GM23248 (cell line): ENCODE results near the gene GCNT1. TPM values are rescaled to one million over a fixed set of nuclear protein-coding genes. Genes with fewer than 3 reads are reported as not detected.

Experiments
- DNase-seq: peaks from one replicate; pipeline ENCODE4 v3.0.0-alpha.2; 2015
- H2AFZ ChIP-seq: fragments of 200-600 bp; sonication (generic); 2 replicates; pipeline ENCODE4 v1.6.1; 2016; ENCODE audit warnings: antibody characterized with exemption
- H3F3A ChIP-seq: fragments of 200-600 bp; sonication (generic); 2 replicates; pipeline ENCODE4 v1.6.1; 2016; ENCODE audit warnings: mild to moderate bottlenecking, antibody characterized with exemption, mixed run types; ENCODE audit not compliant: insufficient read depth
- H3K27ac ChIP-seq: fragments of 200-600 bp; sonication (generic); 2 replicates; pipeline ENCODE4 v1.5.1; 2016; ENCODE audit warnings: mild to moderate bottlenecking
- H3K27me3 ChIP-seq: fragments of 200-600 bp; sonication (generic); replicated peaks from 2 replicates; pipeline ENCODE4 v1.6.1; 2016; ENCODE audit warnings: mild to moderate bottlenecking; ENCODE audit not compliant: insufficient read depth
- H3K36me3 ChIP-seq: fragments of 200-600 bp; sonication (generic); 2 replicates; pipeline ENCODE4 v1.6.1; 2016; ENCODE audit warnings: low read depth, mild to moderate bottlenecking
- H3K4me1 ChIP-seq: fragments of 200-600 bp; sonication (generic); 2 replicates; pipeline ENCODE4 v1.6.1; 2016; ENCODE audit warnings: mild to moderate bottlenecking; ENCODE audit not compliant: insufficient read depth
- H3K4me2 ChIP-seq: fragments of 200-600 bp; sonication (generic); one replicate; pipeline ENCODE4 v1.6.1; 2016; ENCODE audit warnings: mild to moderate bottlenecking; ENCODE audit not compliant: unreplicated experiment
- H3K4me3 ChIP-seq: fragments of 200-600 bp; sonication (generic); 2 replicates; pipeline ENCODE4 v1.5.1; 2016; ENCODE audit warnings: mild to moderate bottlenecking
- H3K79me2 ChIP-seq: fragments of 200-600 bp; sonication (generic); 2 replicates; pipeline ENCODE4 v1.6.1; 2016; ENCODE audit warnings: mild to moderate bottlenecking; ENCODE audit not compliant: insufficient read depth
- H3K9ac ChIP-seq: fragments of 200-600 bp; sonication (generic); 2 replicates; pipeline ENCODE4 v1.6.1; 2016; ENCODE audit warnings: mild to moderate bottlenecking
- H3K9me2 ChIP-seq: fragments of 200-600 bp; sonication (generic); 2 replicates; pipeline ENCODE4 v1.6.1; 2016; ENCODE audit warnings: mixed run types, mild to moderate bottlenecking, moderate library complexity; ENCODE audit not compliant: insufficient read depth
- H3K9me3 ChIP-seq: fragments of 200-600 bp; sonication (generic); one replicate; pipeline ENCODE4 v1.6.1; 2017; ENCODE audit warnings: low read depth
- H4K20me1 ChIP-seq: fragments of 200-600 bp; sonication (generic); 2 replicates; pipeline ENCODE4 v1.6.0; 2016; ENCODE audit not compliant: insufficient read depth
- EZH2 ChIP-seq: fragments of 200-600 bp; sonication (generic); IDR thresholded peaks from 2 replicates; pipeline ENCODE4 v1.6.1; 2018; ENCODE audit warnings: antibody characterized with exemption, mild to moderate bottlenecking; ENCODE audit not compliant: insufficient read depth, poor library complexity, severe bottlenecking
- EZH2phosphoT487 ChIP-seq: fragments of 200-600 bp; sonication (generic); IDR thresholded peaks from 2 replicates; pipeline ENCODE4 v1.6.1; 2018; ENCODE audit warnings: antibody characterized with exemption, moderate library complexity, mild to moderate bottlenecking, low read depth; ENCODE audit not compliant: insufficient read depth
- WGBS, 2 experiments: methylation state at CpG; one replicate each; pipeline ENCODE4 v1.1.6; 2015 to 2017; ENCODE audit warnings: low lambda C conversion rate in 2 of 2, low coverage in 1 of 2; ENCODE audit errors: missing lambda C conversion rate in 2 of 2; 5-methylcytosine and 5-hydroxymethylcytosine counted together
- in situ Hi-C: fragments of 300-500 bp; cut with MboI; formaldehyde crosslinking; loops from 2 replicates; pipeline ENCODE4 v1.15.0; 2020
- polyA plus RNA-seq: library from polyadenylated mRNA; unstranded; fragments of >200 nt; fragmentation: Nextera tagmentation; extraction: Ambion mirVana; gene quantifications from 2 replicates; pipeline ENCODE4 v1.2.1, GENCODE V29; 2016
- total RNA-seq: library from RNA; depleted of rRNA; stranded (reverse); fragments of >200 nt; shearing (Covaris generic); gene quantifications from 2 replicates; pipeline ENCODE4 v1.2.3, GENCODE V29; 2014; rRNA removed

Gene GCNT1
- total RNA-seq (8.5 and 26.3 TPM in 2 replicates), polyA plus RNA-seq (15.2 and 16.6 TPM in 2 replicates)

- Histone ChIP-seq H3F3A (peaks cover 23% of the 10 kb centered on the region), H4K20me1 (no peaks in the 10 kb centered on the region), H3K9ac (peak within 1 kb of the TSS; percentile 85), H3K36me3 (peaks cover 7% of the 10 kb centered on the region; the same call in 1 of the 2 replicates), H3K4me2 (peak within 1 kb of the TSS; percentile 95), H2AFZ (peak within 1 kb of the TSS; percentile 85), H3K9me2 (no peaks in the 10 kb centered on the region), H3K27ac (peak within 1 kb of the TSS; percentile 32), H3K79me2 (peaks cover 37% of the 10 kb centered on the region), H3K4me3 (peak within 1 kb of the TSS; percentile 92), H3K9me3 (no peaks in the 10 kb centered on the region), H3K4me1 (peaks cover 23% of the 10 kb centered on the region; the same call in 1 of the 2 replicates), H3K27me3 (no peaks in the 10 kb centered on the region)
- in situ Hi-C loops, result no loop called here
- no peak for TF ChIP-seq EZH2phosphoT487
- TF ChIP-seq EZH2, result no peak
- peak; percentile 83 for DNase-seq
- WGBS, 2 experiments, result 2% methylated on average over 46 to 60 of the region's 65 CpGs
Observed at GRCh38 chr9:76458903-76459693, at the start of gene GCNT1. GCNT1 (plus strand) TSS chr9:76459182; CDS start chr9:76502382, 43,200 bp downstream.

- no peak for DNase-seq
- H4K20me1 ChIP-seq, result no peaks in the 10 kb centered on the region
- H3K27ac ChIP-seq, result no peak overlapping the region
- TF ChIP-seq EZH2phosphoT487 (no peak), EZH2 (no peak)
- no peak overlapping the region for H3K9ac ChIP-seq
- no peak overlapping the region for H3K4me3 ChIP-seq
- H3K9me2 ChIP-seq, result no peaks in the 10 kb centered on the region
- H3K27me3 ChIP-seq, result no peaks in the 10 kb centered on the region
- H3K36me3 ChIP-seq, result no peaks in the 10 kb centered on the region
- H3F3A ChIP-seq, result no peaks in the 10 kb centered on the region
- no peaks in the 10 kb centered on the region for H3K79me2 ChIP-seq
- no peaks in the 10 kb centered on the region for H3K4me1 ChIP-seq
- no peaks in the 10 kb centered on the region for H3K9me3 ChIP-seq
- H3K4me2 ChIP-seq, result no peak overlapping the region
- no peak overlapping the region for H2AFZ ChIP-seq
- WGBS, 2 experiments, result 50 to 53% methylated on average over 2 of the region's 2 CpGs
- in situ Hi-C loops, result no loop called here
Observed at GRCh38 chr9:76412638-76413037, 46.3 kb upstream of the GCNT1 start.

GRCh38 chr9:76413658-76414057 lies 45.3 kb upstream of the GCNT1 start:
- no peaks in the 10 kb centered on the region for H3K27me3 ChIP-seq
- H3K9me3 ChIP-seq, result no peaks in the 10 kb centered on the region
- H3K36me3 ChIP-seq, result no peaks in the 10 kb centered on the region
- no peaks in the 10 kb centered on the region for H3K9me2 ChIP-seq
- H4K20me1 ChIP-seq, result no peaks in the 10 kb centered on the region
- no peak for DNase-seq
- in situ Hi-C loops, result no loop called here
- no peak overlapping the region for H3K27ac ChIP-seq
- no peak overlapping the region for H3K4me2 ChIP-seq
- no peaks in the 10 kb centered on the region for H3K4me1 ChIP-seq
- no peak overlapping the region for H3K9ac ChIP-seq
- no peak overlapping the region for H2AFZ ChIP-seq
- no peaks in the 10 kb centered on the region for H3K79me2 ChIP-seq
- no peak for TF ChIP-seq EZH2phosphoT487
- TF ChIP-seq EZH2, result no peak
- H3F3A ChIP-seq, result no peaks in the 10 kb centered on the region
- no peak overlapping the region for H3K4me3 ChIP-seq

- TF ChIP-seq EZH2phosphoT487 (no peak), EZH2 (no peak)
- Histone ChIP-seq H3K4me1 (no peaks in the 10 kb centered on the region), H3F3A (no peaks in the 10 kb centered on the region), H3K9me3 (no peaks in the 10 kb centered on the region), H3K79me2 (no peaks in the 10 kb centered on the region), H3K36me3 (no peaks in the 10 kb centered on the region), H3K27me3 (no peaks in the 10 kb centered on the region), H3K9ac (no peak overlapping the region), H3K4me2 (no peak overlapping the region), H2AFZ (no peak overlapping the region), H3K27ac (no peak overlapping the region), H3K4me3 (no peak overlapping the region), H3K9me2 (no peaks in the 10 kb centered on the region), H4K20me1 (no peaks in the 10 kb centered on the region)
- in situ Hi-C loops, result no loop called here
- 76% methylated on average over 4 of the region's 4 CpGs for WGBS, 2 experiments
- no peak for DNase-seq
Observed at GRCh38 chr9:76414661-76415060, 44.3 kb upstream of the GCNT1 start.
